22Rv1 (cell line): ENCODE data around the gene IL1RL1.

Experiments
- H3K27ac ChIP-seq: fragments of 450-650 bp; 2 replicates; pipeline ENCODE4 v1.5.1; 2017
- ZFX ChIP-seq: fragments of 450-650 bp; IDR thresholded peaks from 2 replicates; pipeline ENCODE4 v1.6.1; 2017; ENCODE audit warnings: antibody characterized with exemption, borderline replicate concordance
- TF ChIP-seq, protein P1 (sequence below): fragments of 450-650 bp; IDR thresholded peaks from 2 replicates; pipeline ENCODE4 v1.5.1; 2017; ENCODE audit warnings: mild to moderate bottlenecking

The IL1RL1 gene

DNA sequence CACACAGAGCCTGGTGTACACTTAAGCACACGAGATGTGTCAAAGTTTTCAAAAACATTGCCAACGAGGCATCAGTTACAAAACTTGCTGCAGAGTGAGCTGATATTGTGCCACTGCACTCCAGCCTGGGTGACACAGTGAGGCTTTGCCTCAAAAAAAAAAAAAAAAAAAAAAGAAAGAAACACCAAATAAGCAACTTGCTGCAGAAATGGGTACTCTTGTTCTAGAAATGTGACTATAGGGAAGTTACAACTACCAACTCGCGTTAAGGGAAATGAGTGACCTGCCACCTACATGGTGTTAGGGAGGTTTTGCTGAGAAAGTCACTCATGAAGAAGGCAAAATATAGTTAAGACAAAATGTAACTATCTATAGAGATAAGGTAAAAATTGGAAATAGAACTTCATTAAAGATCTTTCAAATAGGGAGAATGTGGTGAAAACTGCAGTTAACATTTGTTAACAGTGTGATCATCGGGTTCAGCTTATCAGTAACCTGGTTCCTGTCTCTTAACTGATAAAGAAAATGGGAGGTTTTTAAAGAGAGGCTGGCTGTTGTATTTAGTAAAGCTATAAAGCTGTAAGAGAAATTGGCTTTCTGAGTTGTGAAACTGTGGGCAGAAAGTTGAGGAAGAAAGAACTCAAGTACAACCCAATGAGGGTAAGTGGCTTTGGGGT is at the start of gene IL1RL1:
TSS of gene IL1RL1 (plus strand) at position 600 of the 677 bp plus-strand sequence. CDS start 26,702 bp downstream, outside the sequence.
- H3K27ac ChIP-seq, result no peak within 1 kb of the TSS
- TF ChIP-seq, protein P1, sequence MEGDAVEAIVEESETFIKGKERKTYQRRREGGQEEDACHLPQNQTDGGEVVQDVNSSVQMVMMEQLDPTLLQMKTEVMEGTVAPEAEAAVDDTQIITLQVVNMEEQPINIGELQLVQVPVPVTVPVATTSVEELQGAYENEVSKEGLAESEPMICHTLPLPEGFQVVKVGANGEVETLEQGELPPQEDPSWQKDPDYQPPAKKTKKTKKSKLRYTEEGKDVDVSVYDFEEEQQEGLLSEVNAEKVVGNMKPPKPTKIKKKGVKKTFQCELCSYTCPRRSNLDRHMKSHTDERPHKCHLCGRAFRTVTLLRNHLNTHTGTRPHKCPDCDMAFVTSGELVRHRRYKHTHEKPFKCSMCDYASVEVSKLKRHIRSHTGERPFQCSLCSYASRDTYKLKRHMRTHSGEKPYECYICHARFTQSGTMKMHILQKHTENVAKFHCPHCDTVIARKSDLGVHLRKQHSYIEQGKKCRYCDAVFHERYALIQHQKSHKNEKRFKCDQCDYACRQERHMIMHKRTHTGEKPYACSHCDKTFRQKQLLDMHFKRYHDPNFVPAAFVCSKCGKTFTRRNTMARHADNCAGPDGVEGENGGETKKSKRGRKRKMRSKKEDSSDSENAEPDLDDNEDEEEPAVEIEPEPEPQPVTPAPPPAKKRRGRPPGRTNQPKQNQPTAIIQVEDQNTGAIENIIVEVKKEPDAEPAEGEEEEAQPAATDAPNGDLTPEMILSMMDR, result no peak
- no peak for TF ChIP-seq ZFX

DNA sequence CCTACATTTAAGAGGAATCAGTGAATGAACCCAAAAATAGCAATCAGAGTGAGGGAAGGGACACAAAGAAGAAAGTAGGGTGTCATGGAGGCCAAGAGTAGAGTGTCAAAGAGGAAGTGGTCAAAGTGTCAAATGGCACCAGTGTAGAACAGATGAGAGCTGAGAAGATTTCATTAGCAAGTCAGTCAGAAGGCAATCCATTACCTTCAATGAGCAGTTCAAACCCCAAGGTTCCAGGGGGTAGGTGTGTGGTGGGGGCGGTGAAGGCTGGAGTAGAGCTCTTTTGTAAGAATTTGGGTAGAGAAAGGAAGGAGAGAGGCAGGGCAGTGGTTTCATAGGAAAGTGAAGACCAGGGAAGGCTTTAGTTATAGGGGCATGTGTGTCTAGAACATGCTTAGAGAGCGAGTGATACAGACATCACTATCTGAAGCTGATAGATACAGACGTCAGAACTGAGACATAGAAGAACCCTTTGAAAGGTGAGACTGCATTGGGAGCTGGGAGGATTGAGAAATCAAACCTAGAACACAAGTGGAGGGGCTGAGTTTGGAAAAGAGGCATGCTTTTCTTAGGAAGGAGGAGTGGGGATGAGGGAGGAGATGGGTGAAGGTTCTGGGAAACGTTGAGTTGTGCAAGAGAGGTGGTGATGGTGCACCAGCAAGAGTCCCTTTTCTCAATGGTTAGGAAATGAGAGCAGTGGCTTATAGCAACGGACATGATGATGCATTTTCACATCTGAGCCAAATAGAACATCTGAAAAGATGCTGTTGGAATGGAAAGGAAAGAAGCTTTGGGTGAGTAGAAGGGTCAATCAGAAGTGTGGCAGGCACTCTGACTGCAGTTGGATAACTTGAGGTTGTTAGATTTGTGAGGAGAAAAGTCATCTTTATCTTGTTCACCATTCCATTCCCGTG is 48.9 kb upstream of the IL1RL1 start:
- TF ChIP-seq, protein P1, result no peak
- no peak overlapping the region for H3K27ac ChIP-seq

DNA sequence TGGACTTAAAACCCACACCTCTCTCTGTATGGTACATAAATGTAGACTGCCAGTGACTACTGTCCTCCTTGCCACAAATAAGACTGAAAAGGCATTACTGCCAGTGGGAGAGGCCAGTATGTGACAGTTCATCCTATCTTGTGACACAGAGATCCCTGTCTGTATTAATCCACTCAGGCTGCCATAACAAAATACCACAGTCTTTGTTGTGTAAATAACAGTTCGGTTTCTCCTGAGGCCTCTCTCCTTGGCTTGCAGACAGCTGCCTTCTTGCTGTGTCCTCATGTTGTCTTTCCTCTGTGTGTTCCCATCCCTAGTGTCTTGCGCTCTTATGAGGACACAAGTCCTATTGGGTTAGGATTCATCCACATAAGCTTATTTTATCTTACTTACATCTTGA is 46.4 kb upstream of the IL1RL1 start:
- no peak overlapping the region for H3K27ac ChIP-seq
- TF ChIP-seq ZFX, result no peak
- TF ChIP-seq, protein P1, result no peak

DNA sequence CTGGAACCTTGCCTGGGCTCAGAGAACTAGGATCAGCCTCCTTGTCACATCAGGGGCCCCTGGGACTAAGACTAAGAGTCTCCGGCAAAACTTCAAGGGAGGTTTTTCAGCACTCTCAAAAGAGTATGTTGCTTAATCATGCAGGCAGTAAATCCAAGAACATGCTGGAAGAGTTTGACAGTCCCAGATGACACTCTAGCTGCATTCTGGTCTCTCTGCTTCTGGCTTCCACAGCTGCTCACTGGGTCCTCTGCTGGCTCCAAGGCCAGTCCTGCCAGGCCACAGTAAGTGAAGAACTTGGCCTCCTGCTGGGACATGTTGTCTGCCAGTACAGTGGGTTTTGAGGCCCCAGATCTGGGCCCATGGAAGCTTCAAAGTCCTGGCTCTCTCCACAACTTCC is 45.2 kb upstream of the IL1RL1 start:
- TF ChIP-seq, protein P1, result no peak
- no peak for TF ChIP-seq ZFX

DNA sequence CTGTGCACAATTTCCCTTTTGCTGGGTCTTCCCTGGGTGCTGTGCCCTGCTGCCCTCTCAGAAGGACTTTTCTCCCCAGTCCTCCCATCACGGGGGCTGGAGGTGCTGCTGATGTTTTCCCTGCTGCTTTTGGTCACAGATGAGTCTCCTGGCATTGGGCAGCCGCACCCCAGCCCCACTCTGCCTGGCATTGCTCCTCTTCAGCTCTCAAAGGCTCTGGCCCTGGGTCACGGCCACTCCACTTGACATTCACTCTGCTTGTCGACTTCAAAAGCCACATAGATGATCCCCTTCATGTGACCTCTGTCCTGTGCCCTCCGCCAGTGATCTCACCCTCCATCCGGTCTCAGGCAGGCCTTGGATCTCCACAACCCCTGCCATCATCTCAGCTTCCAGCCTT is 43.6 kb upstream of the IL1RL1 start:
- no peak overlapping the region for H3K27ac ChIP-seq
- no peak for TF ChIP-seq ZFX
- TF ChIP-seq, protein P1, result no peak

More for the DNA sequence above, 45.2 kb upstream of the IL1RL1 start:
- H3K27ac ChIP-seq, result no peak overlapping the region

DNA sequence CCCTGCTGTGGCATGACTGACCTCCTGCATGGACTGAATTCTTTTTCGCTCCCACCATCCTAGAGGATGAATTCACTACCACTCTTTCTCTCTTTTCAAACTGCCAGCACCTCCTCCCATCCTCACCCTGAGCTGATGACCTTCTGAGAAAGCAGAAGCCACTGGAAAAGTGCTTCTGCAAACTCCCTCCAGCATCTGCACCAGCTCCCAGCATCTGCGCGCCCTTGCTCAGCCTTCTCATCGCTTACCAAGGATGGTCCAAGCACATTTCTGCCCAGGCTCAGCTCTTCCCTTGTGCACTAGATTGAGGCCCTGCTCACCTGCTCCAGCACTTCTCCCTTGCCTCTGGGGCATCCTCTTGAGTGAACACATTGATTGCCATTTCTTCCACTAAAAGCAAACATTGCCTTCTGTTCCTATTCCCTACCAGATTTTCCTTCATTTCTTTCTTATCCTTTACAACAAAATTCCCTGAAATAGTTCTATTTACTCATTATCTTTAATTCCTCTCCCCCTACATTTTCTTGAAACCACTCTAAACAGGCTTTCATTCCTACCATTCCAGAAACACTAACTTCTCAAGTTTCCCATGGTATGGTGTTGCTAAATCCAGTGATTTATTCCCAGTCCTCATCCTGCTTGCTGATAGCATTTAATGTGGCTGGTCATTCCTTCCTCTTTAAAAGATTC is 42.7 kb upstream of the IL1RL1 start:
- TF ChIP-seq, protein P1, result no peak
- TF ChIP-seq ZFX, result no peak
- no peak overlapping the region for H3K27ac ChIP-seq

DNA sequence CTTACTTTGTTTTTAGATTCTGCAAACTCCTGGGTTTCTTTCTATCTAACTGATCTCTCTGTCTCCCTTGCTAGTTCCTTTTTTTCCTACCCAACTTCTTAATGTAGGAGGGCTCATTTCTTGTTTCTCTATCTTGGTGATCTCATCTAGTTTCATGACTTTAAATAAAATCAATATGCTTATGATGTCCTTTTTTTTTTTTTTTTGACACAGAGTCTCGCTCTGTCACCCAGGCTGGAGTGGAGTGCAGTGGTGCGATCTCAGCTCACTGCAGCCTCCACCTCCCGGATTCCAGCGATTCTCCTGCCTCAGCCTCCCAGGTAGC is 42.2 kb upstream of the IL1RL1 start:
- no peak overlapping the region for H3K27ac ChIP-seq
- TF ChIP-seq, protein P1, result no peak
- TF ChIP-seq ZFX, result no peak
